Ovary (tissue), 3 donors: ENCODE data around the gene PIK3R6.

Experiments used
- CTCF ChIP-seq, 3 donors: fragments of 450-650 bp in 2 of 3; fragments of 200-600 bp in 1 of 3; IDR thresholded peaks; one replicate each; pipeline versions ENCODE4 v1.5.1 to v1.8.0; 2016 to 2022; ENCODE audit warnings: antibody characterized with exemption in 3 of 3, mild to moderate bottlenecking in 1 of 3
- POLR2A ChIP-seq: fragments of 450-650 bp; IDR thresholded peaks from one replicate; pipeline ENCODE4 v1.6.1; 2017; ENCODE audit warnings: antibody characterized with exemption, mild to moderate bottlenecking, moderate library complexity
- donor health status: DM: no; HTN: no; CAD: no.

GRCh38 chr17:8889458-8890210 lies 22.2 kb upstream of the PIK3R6 start:
- TF ChIP-seq CTCF (IDR thresholded peaks at IDR 0.05): no peak
- TF ChIP-seq POLR2A: no peak
